SK-N-SH (cell line): ENCODE measurements around the gene DNAJC21.

ENCODE experiments used
- JUND ChIP-seq: IDR thresholded peaks from 2 replicates; pipeline ENCODE4 v1.4.0; 2012
- NFIC ChIP-seq: IDR thresholded peaks from 2 replicates; pipeline ENCODE4 v1.4.0; 2012; ENCODE audit warnings: borderline replicate concordance
- POLR2AphosphoS5 ChIP-seq: IDR thresholded peaks from 2 replicates; pipeline ENCODE4 v1.6.1; 2012; ENCODE audit warnings: low read depth, low read length
- RFX5 ChIP-seq: IDR thresholded peaks from 2 replicates; pipeline ENCODE4 v1.6.1; 2012; ENCODE audit warnings: mild to moderate bottlenecking, improper control_type of control experiment, low read length
- TAF1 ChIP-seq: IDR thresholded peaks from 2 replicates; pipeline ENCODE4 v1.6.1; 2012; ENCODE audit warnings: low read depth, mild to moderate bottlenecking, low read length, moderate library complexity, borderline replicate concordance
- TCF12 ChIP-seq: IDR thresholded peaks from 2 replicates; pipeline ENCODE4 v1.4.0; 2012
- TF ChIP-seq, protein P1 (sequence below): fragments of 200-600 bp; sonication (generic); IDR thresholded peaks from 2 replicates; pipeline ENCODE4 v1.6.1; 2017; ENCODE audit warnings: antibody characterized with exemption, mild to moderate bottlenecking, moderate library complexity
- TF ChIP-seq, protein P2 (sequence below): IDR thresholded peaks from 2 replicates; pipeline ENCODE4; 2012
- TF ChIP-seq, protein P3 (sequence below): IDR thresholded peaks from 2 replicates; pipeline ENCODE4 v1.4.0; 2012; ENCODE audit warnings: low read depth, borderline replicate concordance
- TF ChIP-seq, protein P4 (sequence below): fragments of 150-350 bp; IDR thresholded peaks from 2 replicates; pipeline ENCODE4 v1.6.1; 2017; ENCODE audit warnings: antibody characterized with exemption, low read length, low read depth, borderline replicate concordance

DNA sequence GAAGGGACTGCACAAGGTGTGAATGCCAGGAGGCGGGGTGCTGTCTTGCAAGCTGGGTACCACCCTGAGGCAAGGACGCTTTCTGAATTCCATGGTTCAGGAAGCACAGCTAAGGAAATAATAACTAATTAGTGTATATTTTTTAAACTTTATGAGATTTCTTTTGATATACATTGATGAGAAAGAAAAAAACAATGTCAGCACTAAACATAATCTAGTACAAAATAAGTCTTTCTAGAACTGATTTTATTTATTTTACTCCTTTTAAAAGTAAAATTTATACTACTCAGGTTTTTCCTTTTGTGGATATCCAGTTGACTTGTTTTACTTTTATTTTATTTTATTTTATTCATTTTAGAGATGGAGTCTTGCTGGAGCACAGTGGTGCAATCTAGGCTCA is 3.6 kb downstream of the DNAJC21 start:
- TF ChIP-seq, protein P1, sequence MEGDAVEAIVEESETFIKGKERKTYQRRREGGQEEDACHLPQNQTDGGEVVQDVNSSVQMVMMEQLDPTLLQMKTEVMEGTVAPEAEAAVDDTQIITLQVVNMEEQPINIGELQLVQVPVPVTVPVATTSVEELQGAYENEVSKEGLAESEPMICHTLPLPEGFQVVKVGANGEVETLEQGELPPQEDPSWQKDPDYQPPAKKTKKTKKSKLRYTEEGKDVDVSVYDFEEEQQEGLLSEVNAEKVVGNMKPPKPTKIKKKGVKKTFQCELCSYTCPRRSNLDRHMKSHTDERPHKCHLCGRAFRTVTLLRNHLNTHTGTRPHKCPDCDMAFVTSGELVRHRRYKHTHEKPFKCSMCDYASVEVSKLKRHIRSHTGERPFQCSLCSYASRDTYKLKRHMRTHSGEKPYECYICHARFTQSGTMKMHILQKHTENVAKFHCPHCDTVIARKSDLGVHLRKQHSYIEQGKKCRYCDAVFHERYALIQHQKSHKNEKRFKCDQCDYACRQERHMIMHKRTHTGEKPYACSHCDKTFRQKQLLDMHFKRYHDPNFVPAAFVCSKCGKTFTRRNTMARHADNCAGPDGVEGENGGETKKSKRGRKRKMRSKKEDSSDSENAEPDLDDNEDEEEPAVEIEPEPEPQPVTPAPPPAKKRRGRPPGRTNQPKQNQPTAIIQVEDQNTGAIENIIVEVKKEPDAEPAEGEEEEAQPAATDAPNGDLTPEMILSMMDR: no peak
- no peak for TF ChIP-seq JUND
- no peak for TF ChIP-seq POLR2AphosphoS5
- no peak for TF ChIP-seq TAF1
- no peak for TF ChIP-seq TCF12
- TF ChIP-seq NFIC: no peak
- no peak for TF ChIP-seq RFX5
- TF ChIP-seq, protein P2, sequence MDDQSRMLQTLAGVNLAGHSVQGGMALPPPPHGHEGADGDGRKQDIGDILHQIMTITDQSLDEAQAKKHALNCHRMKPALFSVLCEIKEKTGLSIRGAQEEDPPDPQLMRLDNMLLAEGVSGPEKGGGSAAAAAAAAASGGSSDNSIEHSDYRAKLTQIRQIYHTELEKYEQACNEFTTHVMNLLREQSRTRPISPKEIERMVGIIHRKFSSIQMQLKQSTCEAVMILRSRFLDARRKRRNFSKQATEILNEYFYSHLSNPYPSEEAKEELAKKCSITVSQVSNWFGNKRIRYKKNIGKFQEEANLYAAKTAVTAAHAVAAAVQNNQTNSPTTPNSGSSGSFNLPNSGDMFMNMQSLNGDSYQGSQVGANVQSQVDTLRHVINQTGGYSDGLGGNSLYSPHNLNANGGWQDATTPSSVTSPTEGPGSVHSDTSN: no peak
- TF ChIP-seq, protein P3, sequence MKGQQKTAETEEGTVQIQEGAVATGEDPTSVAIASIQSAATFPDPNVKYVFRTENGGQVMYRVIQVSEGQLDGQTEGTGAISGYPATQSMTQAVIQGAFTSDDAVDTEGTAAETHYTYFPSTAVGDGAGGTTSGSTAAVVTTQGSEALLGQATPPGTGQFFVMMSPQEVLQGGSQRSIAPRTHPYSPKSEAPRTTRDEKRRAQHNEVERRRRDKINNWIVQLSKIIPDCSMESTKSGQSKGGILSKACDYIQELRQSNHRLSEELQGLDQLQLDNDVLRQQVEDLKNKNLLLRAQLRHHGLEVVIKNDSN: no peak
- TF ChIP-seq, protein P4, sequence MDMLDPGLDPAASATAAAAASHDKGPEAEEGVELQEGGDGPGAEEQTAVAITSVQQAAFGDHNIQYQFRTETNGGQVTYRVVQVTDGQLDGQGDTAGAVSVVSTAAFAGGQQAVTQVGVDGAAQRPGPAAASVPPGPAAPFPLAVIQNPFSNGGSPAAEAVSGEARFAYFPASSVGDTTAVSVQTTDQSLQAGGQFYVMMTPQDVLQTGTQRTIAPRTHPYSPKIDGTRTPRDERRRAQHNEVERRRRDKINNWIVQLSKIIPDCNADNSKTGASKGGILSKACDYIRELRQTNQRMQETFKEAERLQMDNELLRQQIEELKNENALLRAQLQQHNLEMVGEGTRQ: no peak
